HepG2 (cell line): ENCODE measurements around the gene TCEANC2.

ENCODE experiments used
- EZH2 ChIP-seq: conservative IDR thresholded peaks from 2 replicates; pipeline ENCODE4 v1.6.1; 2012; ENCODE audit warnings: mild to moderate bottlenecking, low read depth, low read length, moderate library complexity
- POLR2A ChIP-seq, 2 experiments: IDR thresholded peaks; 2 replicates each; pipeline ENCODE4 v1.6.1; 2011; ENCODE audit warnings: low read depth in 2 of 2, low read length in 2 of 2, mild to moderate bottlenecking in 1 of 2, moderate library complexity in 1 of 2; ENCODE audit not compliant: insufficient read depth in 1 of 2

DNA sequence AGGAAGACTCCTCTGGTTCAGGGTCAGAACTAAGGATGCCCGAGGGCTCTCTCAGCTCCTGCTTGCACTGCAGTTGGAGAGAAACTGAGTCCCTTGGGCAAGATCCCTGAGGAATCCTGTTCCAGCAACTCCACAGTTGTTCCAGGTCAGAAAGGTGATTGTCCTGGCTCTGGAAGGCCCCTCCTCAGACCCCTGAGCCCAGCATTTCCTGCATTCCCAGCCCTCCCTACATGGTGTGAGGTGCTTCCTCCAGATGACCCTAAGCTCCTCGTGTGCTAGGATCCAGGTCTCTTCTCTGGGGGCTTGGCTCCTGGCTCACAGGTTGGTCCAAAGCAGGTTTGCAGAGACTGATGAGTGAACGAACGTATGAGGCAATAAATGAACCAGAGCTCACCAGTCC, 46.9 kb upstream of the TCEANC2 start:
- no peak for TF ChIP-seq POLR2A (IDR thresholded peaks at IDR 0.05; ENCODE audit: insufficient read depth in 1 of 2, low read depth in 2 of 2, low read length in 2 of 2)
- no peak for TF ChIP-seq EZH2
